GM19328 (cell line): ENCODE measurements around the gene ANKRD30BL.
"Not testable (repeated sequence)": the region's sequence is repeated elsewhere in the genome, so short reads cannot be mapped to it uniquely, and the experiment has no call there.

Experiments used
- ATAC-seq: cut with Tn5 transposase; IDR thresholded peaks from one replicate; pipeline ENCODE4 v1.9.1; 2021; ENCODE audit warnings: mild to moderate bottlenecking, moderate library complexity; ENCODE audit not compliant: unreplicated experiment

Gene ANKRD30BL

GRCh38 chr2:132161161-132162124, at the start of gene ANKRD30BL:
ANKRD30BL (minus strand) TSS chr2:132161952; CDS start chr2:132161705, 247 bp downstream.
- not testable (repeated sequence) for ATAC-seq

GRCh38 chr2:132202866-132203265, 41.1 kb upstream of the ANKRD30BL start:
- not testable (repeated sequence) for ATAC-seq

GRCh38 chr2:132192854-132193253, 31.1 kb upstream of the ANKRD30BL start:
- ATAC-seq, result not testable (repeated sequence)

GRCh38 chr2:132167100-132167499, 5.3 kb upstream of the ANKRD30BL start:
- ATAC-seq, result not testable (repeated sequence)

- not testable (repeated sequence) for ATAC-seq
Measured at GRCh38 chr2:132162125-132162660, 441 bp upstream of the ANKRD30BL start.

- ATAC-seq, result not testable (repeated sequence)
Measured at GRCh38 chr2:132146774-132147173, 15.0 kb downstream of the ANKRD30BL start.
